Loucy (cell line): ENCODE results near the gene STRIP2.

Experiments used
- CTCF ChIP-seq: fragments of 200-600 bp; sonication (generic); conservative IDR thresholded peaks from 2 replicates; pipeline ENCODE4 v1.5.1; 2014; ENCODE audit warnings: mild to moderate bottlenecking, antibody characterized with exemption, low read length
- EZH2phosphoT487 ChIP-seq: fragments of 200-600 bp; IDR thresholded peaks from 2 replicates; pipeline ENCODE4 v1.6.1; 2018; ENCODE audit warnings: antibody characterized with exemption, mild to moderate bottlenecking, moderate library complexity, borderline replicate concordance

- no peak for TF ChIP-seq CTCF
- TF ChIP-seq EZH2phosphoT487: no peak
Measured at GRCh38 chr7:129522088-129522970, 88.1 kb downstream of the STRIP2 start.
